ENCODE measurements around the gene EEIG1.

DNA sequence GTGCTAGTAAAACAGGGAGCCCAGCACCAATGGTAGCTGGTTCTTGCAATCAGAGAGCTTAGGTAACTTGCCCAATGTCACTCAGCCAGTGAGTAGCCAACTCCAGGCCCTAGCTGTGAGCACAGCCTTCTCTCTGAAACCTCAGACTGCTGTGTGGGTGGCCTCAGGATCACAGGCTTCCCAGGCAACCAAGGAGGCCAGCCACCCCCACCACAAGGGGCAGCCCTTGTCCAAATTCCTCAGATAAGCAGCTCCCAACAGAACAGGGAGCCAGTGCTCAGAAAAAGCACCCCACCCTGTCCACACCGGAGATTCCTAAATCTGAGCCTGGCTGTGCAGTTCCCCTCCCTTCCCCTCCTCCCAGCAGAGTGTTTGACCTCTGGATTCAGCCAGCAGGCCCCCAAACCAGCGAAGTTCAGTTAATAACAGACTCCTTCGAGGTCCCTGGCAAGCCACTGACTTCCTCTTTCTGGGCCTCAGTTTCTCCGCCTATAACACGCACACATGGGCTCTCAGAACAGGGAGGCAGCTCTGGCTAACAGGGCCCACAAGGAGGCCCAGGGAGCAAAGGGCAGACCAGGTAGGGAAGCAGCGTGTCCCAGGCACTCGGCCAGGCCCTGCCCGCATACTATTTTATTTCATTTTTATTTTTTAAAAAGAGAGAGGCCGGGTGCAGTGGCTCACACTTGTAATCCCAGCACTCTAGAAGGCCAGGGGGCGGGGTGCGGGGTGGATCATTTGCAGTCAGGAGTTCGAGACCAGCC, 2.7 kb downstream of the EEIG1 start:
- TF ChIP-seq, protein P1, sequence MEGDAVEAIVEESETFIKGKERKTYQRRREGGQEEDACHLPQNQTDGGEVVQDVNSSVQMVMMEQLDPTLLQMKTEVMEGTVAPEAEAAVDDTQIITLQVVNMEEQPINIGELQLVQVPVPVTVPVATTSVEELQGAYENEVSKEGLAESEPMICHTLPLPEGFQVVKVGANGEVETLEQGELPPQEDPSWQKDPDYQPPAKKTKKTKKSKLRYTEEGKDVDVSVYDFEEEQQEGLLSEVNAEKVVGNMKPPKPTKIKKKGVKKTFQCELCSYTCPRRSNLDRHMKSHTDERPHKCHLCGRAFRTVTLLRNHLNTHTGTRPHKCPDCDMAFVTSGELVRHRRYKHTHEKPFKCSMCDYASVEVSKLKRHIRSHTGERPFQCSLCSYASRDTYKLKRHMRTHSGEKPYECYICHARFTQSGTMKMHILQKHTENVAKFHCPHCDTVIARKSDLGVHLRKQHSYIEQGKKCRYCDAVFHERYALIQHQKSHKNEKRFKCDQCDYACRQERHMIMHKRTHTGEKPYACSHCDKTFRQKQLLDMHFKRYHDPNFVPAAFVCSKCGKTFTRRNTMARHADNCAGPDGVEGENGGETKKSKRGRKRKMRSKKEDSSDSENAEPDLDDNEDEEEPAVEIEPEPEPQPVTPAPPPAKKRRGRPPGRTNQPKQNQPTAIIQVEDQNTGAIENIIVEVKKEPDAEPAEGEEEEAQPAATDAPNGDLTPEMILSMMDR (conservative IDR thresholded peaks at IDR 0.05; ENCODE audit: low read depth, low read length): no peak; the same call in 1 of the 2 replicates
- TF ChIP-seq MXI1 (IDR thresholded peaks at IDR 0.05; ENCODE audit: borderline replicate concordance, low read depth, low read length) (no peak), POLR2A (IDR thresholded peaks at IDR 0.05; ENCODE audit: low read depth, low read length) (no peak), MAFK (IDR thresholded peaks at IDR 0.05; ENCODE audit: low read depth, low read length) (no peak), BHLHE40 (IDR thresholded peaks at IDR 0.05; ENCODE audit: low read depth, low read length) (no peak), MAZ (IDR thresholded peaks at IDR 0.05; ENCODE audit: borderline replicate concordance, low read depth, low read length) (no peak; the same call in 1 of the 2 replicates), RCOR1 (IDR thresholded peaks at IDR 0.05; ENCODE audit: insufficient replicate concordance, low read length) (no peak), FOS (IDR thresholded peaks at IDR 0.05; ENCODE audit: low read depth, low read length) (no peak), RFX5 (IDR thresholded peaks at IDR 0.05; ENCODE audit: low read depth, low read length) (no peak), CHD1 (IDR thresholded peaks at IDR 0.05; ENCODE audit: low read depth, low read length) (no peak), RAD21 (IDR thresholded peaks at IDR 0.05; ENCODE audit: low read length) (0 out of 2 replicates have a peak, but pooled peaks have one; percentile 11), SMC3 (IDR thresholded peaks at IDR 0.05; ENCODE audit: low read depth, low read length) (no peak)
